HuH-7 (cell line): Measurements from ENCODE around the gene PTPRM.

Experiments used
- DNase-seq: peaks from one replicate; pipeline ENCODE4 v3.0.0; 2011; ENCODE audit warnings: low spot score

Gene PTPRM

DNA sequence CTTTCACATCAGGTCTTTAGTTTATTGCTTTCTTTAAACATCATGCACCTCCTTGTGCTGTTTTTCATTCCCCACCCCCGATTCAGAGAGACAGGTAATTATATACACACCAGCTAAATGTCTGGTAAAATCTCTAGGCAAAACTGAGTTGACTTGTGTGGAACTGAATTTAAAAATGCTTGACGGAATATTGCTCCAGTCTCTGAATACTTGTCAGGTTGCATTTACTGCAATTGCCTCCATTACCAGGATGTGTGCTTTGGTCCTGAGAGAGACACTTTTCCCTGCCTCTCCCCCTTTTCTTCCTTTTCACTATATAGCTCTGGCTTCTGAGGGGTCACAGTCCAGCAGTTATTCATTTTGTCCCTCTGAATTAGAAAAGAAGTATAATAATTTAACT is 104.0 kb downstream of the PTPRM start:
- no peak for DNase-seq

- DNase-seq: no peak
These were observed 109.2 kb downstream of the PTPRM start for GRCh38 chr18:7676253-7676873.

DNA sequence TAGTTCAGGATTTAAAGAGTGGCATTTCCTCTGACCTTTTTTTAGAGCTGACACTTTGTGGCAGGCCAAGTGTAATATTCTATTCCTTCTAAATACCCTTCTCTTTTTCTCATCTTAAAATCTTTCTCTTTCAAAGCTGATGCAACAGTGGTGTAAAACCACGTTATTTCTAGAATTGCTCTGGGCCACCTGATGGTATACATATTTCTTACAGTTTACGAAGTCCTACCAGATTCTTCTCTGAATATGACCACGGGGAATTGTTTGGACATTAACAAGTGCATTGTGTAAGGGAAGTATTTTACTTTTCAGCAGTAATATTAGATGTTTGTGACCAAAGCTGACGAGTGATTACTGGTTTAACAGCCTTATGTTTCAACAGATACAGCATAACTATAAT is 109.9 kb downstream of the PTPRM start:
- no peak for DNase-seq

DNA sequence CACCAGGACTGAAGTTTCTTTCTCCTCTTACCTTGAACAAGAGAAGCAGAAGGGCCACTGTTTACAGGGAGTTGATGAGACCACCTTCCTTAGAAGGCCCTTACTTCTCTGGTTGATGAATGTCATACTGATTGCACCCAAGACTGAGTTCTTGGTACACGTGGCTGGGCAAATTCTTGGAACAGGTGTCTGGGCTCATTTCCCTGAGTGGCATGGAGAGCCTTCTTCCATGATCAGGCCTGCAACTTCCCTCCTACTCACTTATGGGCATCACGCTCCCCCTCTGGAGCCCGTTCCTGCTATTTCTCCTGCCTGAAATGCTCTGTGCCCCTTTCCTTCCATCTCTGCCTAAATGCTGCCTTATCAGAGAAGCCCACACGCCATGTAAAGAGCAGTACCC is 110.3 kb downstream of the PTPRM start:
- DNase-seq: no peak

DNA sequence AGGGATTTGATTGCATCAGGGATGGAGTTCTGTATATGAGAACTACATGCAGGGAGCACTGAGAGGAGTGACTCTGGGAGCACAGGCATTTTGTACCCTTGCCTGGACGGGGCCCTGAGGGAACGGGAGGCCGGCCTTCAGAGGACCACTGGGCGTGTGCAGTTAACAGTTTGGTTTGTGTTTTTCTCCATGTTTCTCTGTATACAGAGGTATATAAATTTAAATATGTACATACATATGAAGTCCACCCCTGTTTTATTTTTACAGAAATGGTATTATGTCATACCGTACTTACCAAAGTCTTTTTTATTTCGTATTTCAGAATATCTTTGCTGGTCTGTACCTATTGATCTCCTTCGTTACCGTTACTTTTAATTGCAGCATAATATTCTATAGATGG is 111.3 kb downstream of the PTPRM start:
- DNase-seq: no peak

GRCh38 chr18:7678801-7679200 is 111.7 kb downstream of the PTPRM start:
- DNase-seq: no peak

DNA sequence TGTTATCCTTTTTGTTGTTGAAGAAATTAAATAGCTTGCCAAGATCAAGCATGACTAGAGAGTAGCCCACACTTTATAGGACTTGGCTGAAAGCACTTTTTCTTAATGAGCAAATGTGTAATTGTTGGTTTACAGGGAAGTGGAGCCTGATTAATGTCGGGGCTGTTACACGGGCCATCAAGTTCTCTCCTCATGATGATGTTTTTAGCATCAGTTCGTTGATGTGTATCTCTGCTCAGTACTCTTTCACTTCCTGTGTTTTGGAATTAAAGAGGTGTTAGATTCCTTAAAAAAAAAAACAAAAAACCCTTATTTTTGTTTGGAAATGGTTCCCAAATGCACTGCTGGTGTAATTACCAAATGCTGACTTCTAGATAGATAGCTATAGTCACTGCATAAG is 114.2 kb downstream of the PTPRM start:
- no peak for DNase-seq

- DNase-seq: no peak
These were observed 115.2 kb downstream of the PTPRM start for GRCh38 chr18:7682321-7682720.

DNA sequence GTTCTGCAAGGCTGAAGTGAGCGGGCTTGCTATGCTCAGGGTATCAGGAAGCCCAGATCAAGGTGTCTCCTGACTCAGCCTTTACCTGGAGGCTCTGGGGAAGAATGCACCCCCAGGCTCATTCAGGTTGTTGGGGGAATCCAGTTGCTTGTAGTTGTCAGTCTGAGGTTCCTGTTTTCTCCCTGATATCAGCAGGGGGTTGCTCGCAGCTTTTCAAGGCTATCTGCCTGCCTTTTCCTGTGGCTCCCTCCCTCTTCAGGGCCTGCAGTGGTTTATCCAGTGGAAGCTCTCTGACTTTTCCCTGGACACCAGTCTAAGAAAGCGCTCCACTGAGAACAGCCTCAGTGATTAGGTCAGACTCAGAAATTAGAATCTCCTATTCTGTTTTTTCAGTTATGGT is 116.6 kb downstream of the PTPRM start:
- no peak for DNase-seq

DNA sequence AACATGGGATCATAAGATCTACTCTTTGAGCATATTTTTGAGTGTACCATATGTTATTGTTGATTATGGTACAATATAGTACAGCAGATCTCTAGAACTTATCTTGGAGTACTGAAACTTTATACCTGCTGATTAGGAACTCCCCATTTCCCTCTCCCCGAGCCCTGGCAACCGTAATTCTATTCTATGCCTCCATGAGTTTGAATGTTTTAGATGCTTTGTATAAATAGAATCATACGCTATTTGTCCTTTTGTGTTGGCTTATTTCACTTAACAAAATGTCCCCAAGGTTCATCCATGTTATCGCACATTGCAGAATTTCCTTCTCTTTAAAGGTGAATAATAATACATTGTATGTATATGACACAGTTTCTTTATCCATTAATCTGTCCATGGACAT is 117.2 kb downstream of the PTPRM start:
- DNase-seq: no peak

- DNase-seq: no peak
These were observed 117.8 kb downstream of the PTPRM start for GRCh38 chr18:7684966-7685365.

DNA sequence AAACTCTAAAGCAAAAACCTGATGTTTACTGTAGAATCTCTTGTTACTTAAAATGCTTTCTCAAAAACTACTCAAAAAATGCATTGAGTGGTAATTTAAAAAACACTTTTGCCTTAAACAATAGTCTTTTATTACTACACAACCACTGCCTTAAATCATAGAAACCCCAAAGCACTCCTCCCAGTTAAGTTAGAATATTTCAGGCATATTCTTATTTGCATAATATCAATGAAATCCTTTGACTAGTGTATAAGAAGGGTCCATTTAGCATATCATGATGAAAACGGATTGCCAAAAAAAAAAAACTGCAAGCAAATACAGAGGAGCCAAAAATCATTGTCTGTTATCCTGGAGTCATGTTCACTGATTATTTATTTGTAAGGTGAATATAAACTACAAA is 119.2 kb downstream of the PTPRM start:
- no peak for DNase-seq

DNA sequence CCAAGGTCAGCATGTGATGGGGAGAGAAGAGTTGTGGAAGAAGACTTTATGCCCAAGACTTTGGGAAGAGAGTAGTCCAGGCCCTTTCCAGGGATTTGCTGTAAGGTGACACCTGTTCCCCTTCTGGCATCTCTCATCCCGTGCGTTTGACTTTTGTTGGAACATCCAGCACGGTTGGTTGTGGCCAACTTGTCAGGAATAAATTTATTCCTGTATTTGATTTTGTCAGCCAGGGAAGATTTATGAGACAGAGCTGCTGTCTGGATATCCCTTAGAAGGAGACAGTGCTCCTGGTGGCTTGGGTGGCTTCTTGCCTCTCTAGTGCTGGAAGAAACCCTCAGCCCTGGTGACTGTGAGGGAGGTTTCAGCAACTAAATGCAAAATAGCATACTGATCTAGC is 121.5 kb downstream of the PTPRM start:
- DNase-seq: no peak

DNA sequence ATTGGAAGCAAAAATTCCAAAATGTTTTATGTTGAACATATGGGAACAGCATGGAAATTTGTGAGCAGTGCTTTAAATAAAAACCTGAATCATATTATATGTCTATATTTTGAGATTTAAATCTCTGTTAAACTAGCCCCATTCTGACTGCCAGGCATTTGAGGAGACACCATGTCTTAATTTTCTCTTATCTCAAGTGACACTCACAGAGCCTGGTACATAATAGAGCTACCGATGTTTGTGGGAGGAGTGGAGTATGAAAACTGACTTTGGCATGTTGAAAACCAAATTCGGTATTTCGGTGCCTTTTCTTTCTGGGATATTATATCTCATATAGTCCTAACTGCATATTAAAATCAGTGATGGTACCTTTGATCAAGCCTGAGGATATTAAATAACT is 124.1 kb downstream of the PTPRM start:
- no peak for DNase-seq

DNA sequence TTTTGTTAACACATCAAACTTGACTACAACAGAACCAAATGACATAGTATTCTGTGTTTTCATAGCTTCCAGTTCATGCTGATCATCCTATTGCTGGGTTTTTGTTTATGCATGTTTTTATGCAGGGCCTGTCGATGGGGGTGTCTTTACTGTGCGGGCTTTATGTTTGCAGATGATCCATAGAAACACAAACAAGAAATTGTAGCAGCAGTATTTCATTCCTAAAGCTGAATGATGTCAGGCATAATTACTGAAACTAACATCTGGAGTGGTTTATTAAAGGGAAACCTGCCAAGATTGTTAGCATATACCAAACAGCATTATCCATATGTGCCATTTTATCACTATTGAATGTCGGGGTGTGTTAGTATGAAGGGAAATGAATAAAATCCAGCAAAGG is 129.7 kb downstream of the PTPRM start:
- no peak for DNase-seq

GRCh38 chr18:7697306-7697705 is 130.2 kb downstream of the PTPRM start:
- no peak for DNase-seq

GRCh38 chr18:7711495-7711894 is 144.4 kb downstream of the PTPRM start:
- no peak for DNase-seq

GRCh38 chr18:7720395-7720794 is 153.3 kb downstream of the PTPRM start:
- DNase-seq: no peak

DNA sequence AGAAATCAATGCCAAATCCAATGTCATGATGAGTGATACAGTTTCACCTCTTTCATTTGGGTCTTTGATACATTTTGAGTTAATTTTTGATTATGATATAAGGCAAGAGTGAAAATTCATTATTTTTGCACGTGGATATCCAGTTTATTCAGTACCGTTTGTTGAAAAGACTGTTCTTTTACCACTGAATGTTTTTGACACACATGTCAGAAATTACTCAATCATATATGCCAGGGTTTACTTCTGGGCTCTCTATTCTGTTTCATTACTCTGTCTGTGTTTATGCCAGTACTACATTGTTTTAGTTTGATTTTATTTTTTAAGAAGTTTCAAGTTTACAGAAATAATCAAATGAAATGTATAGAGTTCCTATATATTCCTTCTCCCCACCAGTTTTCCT is 154.4 kb downstream of the PTPRM start:
- DNase-seq: no peak

GRCh38 chr18:7722955-7723354 is 155.8 kb downstream of the PTPRM start:
- DNase-seq: no peak

DNA sequence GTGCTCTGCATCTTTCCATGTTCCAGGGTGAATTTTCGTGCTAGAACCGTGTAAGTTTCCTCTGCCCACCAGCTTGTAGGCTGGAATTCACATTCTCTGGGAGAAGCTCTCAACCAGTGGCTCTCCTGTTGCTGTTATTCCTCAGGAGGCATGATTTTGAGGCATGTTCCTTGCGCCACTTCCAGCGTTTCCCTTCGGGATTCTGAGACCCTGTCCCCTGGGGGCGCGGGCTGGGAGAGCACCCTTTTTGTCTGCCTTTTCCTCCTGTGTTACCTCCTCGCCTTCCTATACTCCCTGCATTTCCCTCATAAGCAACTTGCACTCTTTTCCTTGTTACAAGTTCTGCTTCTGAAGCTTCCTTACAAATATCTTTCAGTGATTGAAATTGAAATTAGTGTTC is 156.4 kb downstream of the PTPRM start:
- DNase-seq: no peak

DNA sequence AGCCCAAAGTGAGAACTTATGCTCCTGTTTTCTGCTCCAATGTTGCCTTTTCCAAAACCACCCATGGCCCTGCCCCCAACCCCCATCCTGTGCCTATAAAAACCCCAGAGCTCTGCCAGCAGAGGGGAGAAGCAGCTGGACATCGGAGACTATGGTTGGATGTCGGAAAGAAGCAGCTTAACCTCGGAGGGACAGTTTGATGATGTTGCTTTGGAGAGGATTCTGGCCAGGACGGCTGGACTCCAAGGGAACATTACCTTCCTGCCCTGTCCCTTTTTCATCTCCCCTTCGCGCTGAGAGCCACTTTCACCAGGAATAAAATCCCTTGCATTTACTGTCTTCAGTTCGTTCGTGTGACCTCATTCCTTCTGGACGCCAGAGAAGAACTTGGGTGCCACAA is 158.4 kb downstream of the PTPRM start:
- no peak for DNase-seq

DNA sequence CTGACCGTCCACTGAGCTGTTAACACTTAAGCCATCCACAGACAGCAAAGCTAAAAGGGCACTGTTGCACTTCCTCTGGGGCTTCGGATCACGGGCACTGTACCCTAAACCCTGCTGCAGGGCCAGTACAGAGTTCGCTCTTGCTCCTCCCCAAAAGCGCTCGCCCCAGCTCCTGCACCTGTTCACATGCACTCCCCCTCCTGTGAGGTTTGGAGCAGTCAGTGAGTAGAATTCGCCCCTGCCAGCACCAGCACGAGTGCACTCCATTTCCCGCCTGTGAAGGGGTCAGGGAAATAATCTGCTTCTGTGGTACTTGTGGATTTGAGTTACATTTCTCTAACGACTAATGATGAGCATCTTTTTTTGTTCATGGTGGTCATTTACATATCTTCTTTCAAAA is 158.8 kb downstream of the PTPRM start:
- no peak for DNase-seq

- no peak for DNase-seq
These were observed 159.4 kb downstream of the PTPRM start for GRCh38 chr18:7726522-7726921.
